ELR (cell line): ENCODE data around the gene ARNT2.

ENCODE experiments used
- DNase-seq: peaks from one replicate; pipeline ENCODE4 v3.0.0-alpha.2; 2015; ENCODE audit warnings: low read depth

Gene ARNT2

DNA sequence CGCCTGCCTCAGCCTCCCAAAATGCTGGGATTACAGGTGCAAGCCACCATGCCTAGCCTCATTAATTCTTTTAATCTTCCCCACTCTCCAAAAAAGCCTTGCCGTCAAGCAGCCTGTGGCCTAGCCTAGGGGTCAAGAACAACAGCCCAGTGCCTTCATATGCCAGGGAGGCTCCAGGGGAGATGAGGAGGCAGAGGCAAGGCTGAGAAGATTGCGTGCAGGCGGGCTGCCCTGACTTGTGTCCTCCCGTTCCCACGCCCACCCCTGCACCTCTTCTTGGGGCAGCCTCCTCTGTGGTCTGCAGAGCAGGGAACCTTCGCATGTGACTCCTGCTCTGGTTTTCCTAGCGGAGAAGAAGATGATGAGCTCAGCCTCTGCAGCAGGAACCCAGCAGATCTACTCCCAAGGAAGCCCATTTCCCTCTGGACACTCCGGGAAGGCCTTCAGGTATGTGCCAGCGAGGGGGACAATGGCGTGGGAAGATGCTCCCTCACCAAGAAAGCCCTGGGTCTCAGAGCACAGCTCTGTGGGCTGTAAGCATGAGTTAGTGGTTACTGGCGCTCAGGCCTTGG, 172.4 kb downstream of the ARNT2 start:
- DNase-seq = no peak

- DNase-seq = no peak
Measured at GRCh38 chr15:80577552-80578205, 173.5 kb downstream of the ARNT2 start.

DNA sequence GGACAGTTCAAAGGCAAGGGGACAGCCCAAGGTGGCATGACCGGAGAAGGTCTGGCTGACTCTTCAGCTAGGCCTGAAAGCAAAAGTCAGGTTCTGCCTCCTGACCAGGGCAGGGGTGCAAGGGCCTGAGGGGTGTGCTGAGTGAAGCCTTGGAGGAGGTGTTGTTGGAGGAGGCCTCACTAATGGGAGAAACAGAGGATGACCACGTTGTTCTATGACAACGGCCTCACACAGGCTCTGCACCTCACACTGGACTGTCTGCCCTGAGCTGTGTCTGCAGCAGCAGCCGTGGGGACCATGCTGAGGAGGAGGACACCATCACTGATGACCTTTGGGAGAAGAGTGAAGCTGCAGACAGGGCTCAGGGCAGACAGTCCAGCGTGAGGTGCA, 174.0 kb downstream of the ARNT2 start:
- DNase-seq = no peak

GRCh38 chr15:80578871-80579270, 174.7 kb downstream of the ARNT2 start:
- DNase-seq = no peak

DNA sequence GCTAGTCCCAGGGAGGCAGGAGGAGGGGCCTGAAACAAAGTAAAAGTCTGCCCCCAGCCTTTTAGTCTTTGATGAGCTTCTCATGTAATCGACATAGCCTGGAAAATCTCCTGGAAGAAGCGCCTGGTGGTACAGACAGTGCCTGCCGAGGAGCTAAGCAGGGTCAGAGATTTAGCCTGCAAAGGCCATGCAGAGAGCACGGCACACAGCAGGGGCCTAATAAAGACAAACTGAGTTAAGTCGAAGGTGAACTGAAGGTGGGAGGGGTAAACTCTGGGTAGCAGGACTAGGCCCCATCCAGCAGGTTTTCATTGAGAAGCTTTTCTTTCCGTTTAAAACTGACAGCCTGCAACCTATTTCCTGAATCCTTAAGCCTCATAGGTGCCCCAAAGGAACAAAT, 175.4 kb downstream of the ARNT2 start:
- no peak for DNase-seq

GRCh38 chr15:80580106-80580505, 175.9 kb downstream of the ARNT2 start:
- DNase-seq = peak; percentile 98

DNA sequence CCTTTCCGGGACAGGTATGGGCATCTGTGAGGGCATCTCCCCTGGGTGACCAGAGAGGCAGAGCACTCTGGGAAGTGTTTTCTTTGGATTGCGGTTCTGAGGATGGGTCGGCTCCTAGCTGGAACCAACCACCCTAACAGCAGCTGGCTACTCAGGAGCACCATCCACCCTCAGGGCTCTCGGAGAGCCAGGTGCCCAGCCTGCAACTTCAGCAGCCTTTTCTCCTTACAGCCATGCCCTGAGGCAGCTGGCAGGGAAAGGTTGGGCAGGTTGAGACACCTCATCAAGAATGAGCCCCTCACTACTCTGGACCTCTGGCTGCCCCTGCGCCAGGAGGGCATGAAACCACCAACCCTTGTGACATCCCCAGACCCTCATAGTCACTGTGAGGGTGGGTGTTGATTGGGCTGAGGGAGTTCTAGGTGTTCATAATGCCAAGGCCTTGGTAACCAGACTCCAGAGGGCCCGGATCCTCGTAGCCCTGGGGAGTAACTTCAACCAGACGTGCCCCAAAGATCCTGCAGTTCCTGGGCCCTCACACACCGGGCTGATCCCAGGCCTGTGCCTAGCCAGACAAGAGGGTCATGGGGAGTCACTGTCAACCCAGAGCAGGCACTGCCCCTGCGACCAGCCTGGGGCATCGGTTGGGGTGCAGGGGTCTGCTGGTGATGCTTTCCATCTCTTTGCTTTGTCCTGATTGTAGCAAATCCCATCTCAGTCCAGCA, 176.5 kb downstream of the ARNT2 start:
- DNase-seq = no peak

GRCh38 chr15:80581976-80582375, 177.8 kb downstream of the ARNT2 start:
- peak; percentile 68 for DNase-seq

- DNase-seq = no peak
Measured at GRCh38 chr15:80582816-80583423, 178.7 kb downstream of the ARNT2 start.

- DNase-seq = no peak
Measured at GRCh38 chr15:80584561-80584964, 180.4 kb downstream of the ARNT2 start.

DNA sequence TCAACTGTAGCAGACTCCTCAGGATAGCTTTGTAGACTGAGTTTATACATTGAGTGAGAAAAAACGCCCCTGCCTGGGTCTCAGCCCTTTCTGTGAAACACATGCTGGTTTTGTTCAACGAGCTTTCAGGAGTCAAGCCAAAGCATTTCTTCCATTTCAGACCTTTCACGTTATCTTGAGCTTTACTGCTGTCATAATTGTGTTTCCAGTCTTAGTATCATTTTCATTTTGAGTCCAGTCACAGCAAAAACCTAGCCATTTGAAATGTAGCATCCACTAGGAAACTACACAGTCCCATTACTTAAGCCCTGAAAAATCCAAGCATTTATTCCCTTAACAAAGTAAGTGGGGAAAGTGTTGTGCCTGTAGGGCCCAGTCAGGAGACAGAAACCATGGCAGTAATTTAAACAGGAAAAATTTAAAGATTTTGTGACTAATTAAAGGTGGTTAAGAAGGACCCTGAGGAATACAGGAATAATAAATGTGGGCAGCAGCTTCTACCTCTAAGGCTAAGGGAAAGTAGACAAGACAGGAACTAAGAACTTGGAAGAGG, 180.9 kb downstream of the ARNT2 start:
- DNase-seq = no peak

DNA sequence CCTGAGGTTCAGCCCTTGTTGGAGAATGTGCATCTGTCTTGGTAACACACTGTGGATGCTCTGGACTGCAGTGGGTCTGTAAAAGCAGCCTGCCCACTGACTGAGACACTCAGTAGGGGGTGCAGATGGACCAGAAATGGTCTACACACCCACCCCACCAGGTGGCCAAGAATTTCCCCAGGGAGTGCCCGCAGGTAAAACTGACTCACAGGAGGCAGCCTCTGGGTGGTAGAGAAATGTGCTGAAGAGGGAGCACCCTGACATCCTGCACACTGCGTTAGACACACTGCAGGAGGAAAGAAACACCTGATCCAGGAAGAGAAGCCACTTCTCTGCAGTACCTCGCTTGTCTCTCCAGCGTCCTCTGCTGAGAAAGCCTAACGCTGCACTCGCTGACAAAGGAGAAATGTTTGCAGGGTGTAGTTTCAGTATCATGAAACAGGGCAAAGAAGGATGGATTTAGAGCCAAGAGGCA, 181.4 kb downstream of the ARNT2 start:
- DNase-seq = no peak

GRCh38 chr15:80586161-80586560, 182.0 kb downstream of the ARNT2 start:
- DNase-seq = no peak

DNA sequence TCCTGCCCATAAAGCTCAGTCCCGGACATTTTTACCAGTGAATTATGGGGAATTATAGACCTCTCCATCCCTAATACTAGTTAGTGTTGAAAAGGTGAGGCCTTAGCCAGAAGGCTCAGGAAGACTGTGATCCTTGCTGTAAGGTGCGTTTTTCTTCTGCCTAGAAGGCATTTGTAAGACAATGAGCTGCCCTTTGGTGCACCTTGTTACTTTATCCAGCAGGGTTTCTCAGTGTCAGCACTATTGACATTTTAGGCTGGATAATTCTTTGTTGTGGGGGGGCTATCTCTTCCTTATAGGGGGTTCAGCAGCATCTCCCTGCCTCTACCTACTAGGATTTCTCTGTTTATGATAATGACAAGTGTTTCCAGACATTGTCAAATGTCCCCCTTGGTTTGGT, 182.8 kb downstream of the ARNT2 start:
- DNase-seq = no peak

GRCh38 chr15:80587816-80588456, 183.8 kb downstream of the ARNT2 start:
- peak; percentile 81 for DNase-seq

GRCh38 chr15:80588801-80589200, 184.6 kb downstream of the ARNT2 start:
- peak; percentile 98 for DNase-seq

GRCh38 chr15:80590761-80591355, 186.7 kb downstream of the ARNT2 start:
- DNase-seq = no peak

DNA sequence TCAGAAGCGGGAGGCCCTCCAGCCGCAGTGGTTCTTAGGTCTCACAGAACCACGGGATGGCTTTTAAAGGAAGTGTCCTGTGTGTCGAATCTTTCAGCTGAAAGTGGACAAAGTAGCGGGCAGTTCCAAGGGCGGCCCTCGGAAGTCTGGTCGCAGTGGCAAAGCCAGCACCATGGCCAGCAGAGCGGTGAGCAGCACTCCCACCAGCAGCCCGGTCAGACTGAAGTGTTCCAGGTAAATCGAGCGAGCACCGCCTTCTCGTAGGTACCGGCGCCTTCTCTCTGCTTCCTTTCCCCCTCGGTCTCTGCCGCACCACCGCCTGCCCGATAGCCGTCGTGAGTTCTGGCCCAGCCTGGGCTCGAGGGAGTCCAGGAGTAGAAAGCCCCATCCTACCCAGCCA, 187.3 kb downstream of the ARNT2 start:
- DNase-seq = no peak

DNA sequence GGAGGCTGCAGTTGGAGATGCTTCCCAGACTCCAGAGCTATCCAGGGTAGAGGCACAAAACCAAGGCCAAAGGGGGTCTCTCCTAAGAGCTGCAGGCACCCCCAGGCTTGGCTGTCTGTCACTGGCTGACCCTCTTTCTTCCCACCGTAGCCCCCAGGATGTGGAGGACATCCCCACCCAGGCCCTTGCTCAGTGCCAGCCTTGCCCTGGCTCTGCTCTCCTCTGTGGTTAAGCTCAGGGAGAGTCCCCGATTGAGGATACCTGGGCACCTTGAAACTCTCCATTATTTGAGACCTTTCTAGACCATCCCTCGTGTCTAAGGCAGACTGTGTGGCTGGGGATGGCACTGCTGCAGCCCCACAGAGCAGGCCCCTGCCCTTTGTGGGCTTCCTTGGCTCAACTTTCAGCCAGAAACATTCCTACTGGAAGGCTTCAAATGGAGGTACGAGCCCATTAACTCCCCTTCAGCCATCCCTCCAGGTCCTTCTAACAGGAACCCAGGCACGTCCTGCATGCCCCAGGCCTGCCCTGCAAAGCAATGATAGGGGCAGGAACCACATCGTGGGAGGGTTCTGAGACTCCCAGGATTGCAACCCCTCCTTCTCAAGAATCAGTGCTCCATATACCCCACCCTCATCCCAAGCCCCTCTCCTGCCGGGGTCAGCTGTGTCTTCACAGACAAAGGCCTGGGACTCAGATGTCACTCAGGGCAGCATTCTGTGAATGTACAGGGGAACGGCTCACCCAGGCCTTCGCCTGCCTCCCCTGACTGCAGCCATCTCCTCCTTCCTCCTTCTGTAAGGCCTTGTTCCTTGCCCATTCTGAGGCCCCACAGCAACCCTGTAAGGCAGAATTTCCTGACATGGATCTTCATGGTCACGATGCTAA, 188.0 kb downstream of the ARNT2 start:
- DNase-seq = no peak

GRCh38 chr15:80593486-80594030, 189.4 kb downstream of the ARNT2 start:
- no peak for DNase-seq
